Measurements from ENCODE around the gene SRM. TPM values are rescaled to one million over a fixed set of nuclear protein-coding genes. Genes with fewer than 3 reads are reported as not detected.

The SRM gene
- total RNA-seq, 1 experiment from 2014 or later, result 150 TPM

GRCh38 chr1:11053758-11054137 lies 6.1 kb downstream of the SRM start:
- ChIA-PET RAD21 (ENCODE audit: low non-redundant PET in 1 of 2, low total read pairs in 2 of 2, uncharacterized antibody in 2 of 2, unreplicated experiment in 2 of 2) (no interaction called here), CTCF (no interaction called here), POLR2A (no interaction called here)

More at GRCh38 chr1:11053758-11054137, 6.1 kb downstream of the SRM start:
- no peak for DNase-seq (ENCODE audit: low read depth, low spot score)
- no TSS peak for BruUV-seq (replicated peaks)
- no peaks in the 10 kb centered on the region for H3K9me3 ChIP-seq (ENCODE audit: control insufficient read depth in 1 of 2, insufficient read depth in 1 of 2, low read depth in 1 of 2, low read length in 2 of 2)
- H3K4me1 ChIP-seq (ENCODE audit: control insufficient read depth in 1 of 2, insufficient read depth in 2 of 2, low read length in 2 of 2), result peaks cover 0 to 14% of the 10 kb centered on the region in 2 experiments; a peak in 2 of 4 replicates
- intact Hi-C loops (cut with micrococcal nuclease), result no loop called here
- no peaks in the 10 kb centered on the region for H3K9me2 ChIP-seq (ENCODE audit: insufficient read depth)
- peaks cover 2 to 23% of the 10 kb centered on the region in 2 experiments; a peak in 2 of 4 replicates for H3K36me3 ChIP-seq (ENCODE audit: control insufficient read depth in 1 of 2, insufficient read depth in 2 of 2, low read length in 2 of 2)
- H3K79me2 ChIP-seq (ENCODE audit: insufficient read depth, low read length), result peaks cover 26% of the 10 kb centered on the region
- ATAC-seq, result peak; percentile 37
- no peak overlapping the region for H3K9ac ChIP-seq (ENCODE audit: low read length)
- TF ChIP-seq EZH2phosphoT487 (IDR thresholded peaks at IDR 0.05; ENCODE audit: borderline replicate concordance), result no peak
- TF ChIP-seq POLR2A (IDR thresholded peaks at IDR 0.05; ENCODE audit: borderline replicate concordance, extremely low read depth, insufficient read depth, insufficient read length), result no peak
- no peak for TF ChIP-seq SIN3A (IDR thresholded peaks at IDR 0.05; ENCODE audit: low read depth)
- no peak for TF ChIP-seq ZFX (IDR thresholded peaks at IDR 0.05)
- TF ChIP-seq ZBTB33 (IDR thresholded peaks at IDR 0.05; ENCODE audit: extremely low read depth, insufficient replicate concordance, low read length), result no peak
- no peaks in the 10 kb centered on the region for H3K27me3 ChIP-seq (ENCODE audit: insufficient read depth, low read length)
- no peak overlapping the region for H3K27ac ChIP-seq (ENCODE audit: low read depth, low read length)
- no peak overlapping the region for H2AFZ ChIP-seq (ENCODE audit: low read depth, low read length, poor library complexity, severe bottlenecking)
- no peak overlapping the region for H3K4me3 ChIP-seq (replicated peaks in 1 of 2; ENCODE audit: low read depth in 1 of 2, low read length in 2 of 2)
- no peaks in the 10 kb centered on the region for H4K20me1 ChIP-seq (ENCODE audit: insufficient read depth)
- no peak overlapping the region for H3K4me2 ChIP-seq (ENCODE audit: low read length)

Measured in HCT116 (cell line).